Measurements from ENCODE around the gene NUDT16L1. TPM values are rescaled to one million over a fixed set of nuclear protein-coding genes. Genes with fewer than 3 reads are reported as not detected.

The NUDT16L1 gene
- total RNA-seq, 1 donor from 2014 or later, result 21.2 TPM

Other genes starting within 250 kb of the NUDT16L1 start
- gene NMRAL1, start 218.9 kb upstream of the NUDT16L1 start, total RNA-seq, result 61.2 and 86.6 TPM in 2 replicates
- gene HMOX2, start 217.2 kb upstream of the NUDT16L1 start, total RNA-seq, result 124 and 143 TPM in 2 replicates
- gene CDIP1, start 154.8 kb upstream of the NUDT16L1 start, total RNA-seq, result 12.1 and 15.2 TPM in 2 replicates
- gene C16orf96, start 137.2 kb upstream of the NUDT16L1 start, total RNA-seq, result not detected in 2 replicates
- 3.9 and 5.4 TPM in 2 replicates for gene UBALD1, start 78.7 kb upstream of the NUDT16L1 start, total RNA-seq
- gene MGRN1, start 68.7 kb upstream of the NUDT16L1 start, total RNA-seq, result 22.9 and 24.4 TPM in 2 replicates
- 14.3 and 21.6 TPM in 2 replicates for gene ANKS3, start 40.7 kb downstream of the NUDT16L1 start, total RNA-seq
- 0.33 and 0.42 TPM in 2 replicates for gene DNAAF8, start 41.0 kb downstream of the NUDT16L1 start, total RNA-seq
- gene ZNF500, start 73.6 kb downstream of the NUDT16L1 start, total RNA-seq, result 5.1 and 6.7 TPM in 2 replicates
- not detected in 2 replicates for gene SEPTIN12, start 94.8 kb downstream of the NUDT16L1 start, total RNA-seq
- gene SMIM22, start 101.8 kb downstream of the NUDT16L1 start, total RNA-seq, result not detected in 2 replicates
- 10.7 and 11.7 TPM in 2 replicates for gene ROGDI, start 109.1 kb downstream of the NUDT16L1 start, total RNA-seq
- gene GLYR1, start 153.7 kb downstream of the NUDT16L1 start, total RNA-seq, result 55.9 and 75.0 TPM in 2 replicates
- 26.6 and 29.1 TPM in 2 replicates for gene UBN1, start 153.9 kb downstream of the NUDT16L1 start, total RNA-seq
- 0.26 and 0.71 TPM in 2 replicates for gene PPL, start 243.6 kb downstream of the NUDT16L1 start, total RNA-seq